HG03095 (cell line): ENCODE measurements around the gene DNAJB2.
A peak's percentile ranks its signal among the peaks of the same experiment; 100 is the strongest.

Source experiments
- ATAC-seq: cut with Tn5 transposase; IDR thresholded peaks from one replicate; pipeline ENCODE4 v1.9.1; 2021; ENCODE audit warnings: moderate library complexity; ENCODE audit not compliant: unreplicated experiment

DNAJB2 gene

GRCh38 chr2:219279151-219279915 lies at the start of gene DNAJB2:
Gene DNAJB2, plus strand, starts transcription at chr2:219279366. Its CDS starts 468 bp downstream, at chr2:219279834.
- peak; percentile 77 for ATAC-seq

- no peak for ATAC-seq
Observed at GRCh38 chr2:219230059-219230540, 49.1 kb upstream of the DNAJB2 start.

GRCh38 chr2:219234331-219234730 lies 44.8 kb upstream of the DNAJB2 start:
- no peak for ATAC-seq

GRCh38 chr2:219243291-219243761 lies 35.8 kb upstream of the DNAJB2 start:
- no peak for ATAC-seq

GRCh38 chr2:219244789-219245147 lies 34.4 kb upstream of the DNAJB2 start:
- no peak for ATAC-seq

- peak; percentile 73 for ATAC-seq
Observed at GRCh38 chr2:219245148-219245898, 33.8 kb upstream of the DNAJB2 start, which contains the start of the genes GLB1L and STK16. Gene GLB1L, minus strand, starts transcription at chr2:219245444. Its CDS starts 1,871 bp downstream, at chr2:219243573. Gene STK16, plus strand, starts transcription at chr2:219245479. Its CDS starts 521 bp downstream, at chr2:219246000.

- no peak for ATAC-seq
Observed at GRCh38 chr2:219245899-219246230, 33.3 kb upstream of the DNAJB2 start.

GRCh38 chr2:219246559-219246958 lies 32.6 kb upstream of the DNAJB2 start:
- ATAC-seq, result no peak

GRCh38 chr2:219247678-219248642 lies 31.2 kb upstream of the DNAJB2 start:
- no peak for ATAC-seq

- no peak for ATAC-seq
Observed at GRCh38 chr2:219248845-219249202, 30.3 kb upstream of the DNAJB2 start.

GRCh38 chr2:219249203-219249980 lies 29.8 kb upstream of the DNAJB2 start:
- ATAC-seq, result peak; percentile 25

GRCh38 chr2:219250049-219250781 lies 29.0 kb upstream of the DNAJB2 start:
- no peak for ATAC-seq

- no peak for ATAC-seq
Observed at GRCh38 chr2:219251656-219252055, 27.5 kb upstream of the DNAJB2 start.

GRCh38 chr2:219252084-219252483 lies 27.1 kb upstream of the DNAJB2 start:
- no peak for ATAC-seq

GRCh38 chr2:219252570-219252899 lies 26.6 kb upstream of the DNAJB2 start:
- ATAC-seq, result no peak

- ATAC-seq, result peak; percentile 22
Observed at GRCh38 chr2:219252900-219253752, 26.0 kb upstream of the DNAJB2 start, which contains the start of gene TUBA4B. Gene TUBA4B, plus strand, starts transcription at chr2:219253243. Its CDS starts 165 bp downstream, at chr2:219253408.

- peak; percentile 59 for ATAC-seq
Observed at GRCh38 chr2:219253753-219254589, 25.2 kb upstream of the DNAJB2 start, which contains the start of gene TUBA4A. Gene TUBA4A, minus strand, starts transcription at chr2:219253918. Its CDS starts 60 bp downstream, at chr2:219253858.
